Effector memory CD4-positive, alpha-beta T cell (primary cell): Measurements from ENCODE around the gene GDNF.

ENCODE experiments used
- DNase-seq, 3 donors: peaks; one replicate each; pipeline ENCODE4 v3.0.0-alpha.2; 2020
- H3K27ac ChIP-seq: 2 replicates; pipeline ENCODE4 v1.7.0; 2013; ENCODE audit warnings: mild to moderate bottlenecking, low read length, moderate library complexity; ENCODE audit not compliant: insufficient read depth, poor library complexity, severe bottlenecking
- H3K27me3 ChIP-seq: replicated peaks from 2 replicates; pipeline ENCODE4 v1.7.0; 2013; ENCODE audit warnings: mild to moderate bottlenecking, low read length; ENCODE audit not compliant: insufficient read depth, control insufficient read depth, poor library complexity, severe bottlenecking
- H3K36me3 ChIP-seq: 2 replicates; pipeline ENCODE4 v1.7.0; 2013; ENCODE audit warnings: mild to moderate bottlenecking, low read length, moderate library complexity; ENCODE audit not compliant: control insufficient read depth, insufficient read depth
- H3K4me1 ChIP-seq: 2 replicates; pipeline ENCODE4 v1.7.0; 2013; ENCODE audit warnings: low read length, mild to moderate bottlenecking; ENCODE audit not compliant: control insufficient read depth, insufficient read depth, poor library complexity, severe bottlenecking
- H3K4me3 ChIP-seq: 2 replicates; pipeline ENCODE4 v1.7.0; 2013; ENCODE audit warnings: low read length, low read depth, mild to moderate bottlenecking; ENCODE audit not compliant: insufficient read depth, poor library complexity, severe bottlenecking
- H3K9me3 ChIP-seq: 2 replicates; pipeline ENCODE4 v1.7.0; 2013; ENCODE audit warnings: mild to moderate bottlenecking, low read length, moderate library complexity; ENCODE audit not compliant: control insufficient read depth
- total RNA-seq, 3 donors: gene quantifications; one replicate each; lab custom pipeline; 2026; lab: John Stamatoyannopoulos, UW

GDNF gene
- 0 reads per million in 3 donors for total RNA-seq

GRCh38 chr5:37839407-37840052 is at the start of gene GDNF:
TSS of gene GDNF (minus strand) at chr5:37840041. CDS start at chr5:37834796, 5,245 bp downstream.
- Histone ChIP-seq H3K36me3 (no peaks in the 10 kb centered on the region), H3K4me3 (no peak within 1 kb of the TSS), H3K9me3 (no peaks in the 10 kb centered on the region), H3K27ac (no peak within 1 kb of the TSS), H3K27me3 (peaks cover 34% of the 10 kb centered on the region), H3K4me1 (peaks cover 9% of the 10 kb centered on the region)
- no peak for DNase-seq

DNA sequence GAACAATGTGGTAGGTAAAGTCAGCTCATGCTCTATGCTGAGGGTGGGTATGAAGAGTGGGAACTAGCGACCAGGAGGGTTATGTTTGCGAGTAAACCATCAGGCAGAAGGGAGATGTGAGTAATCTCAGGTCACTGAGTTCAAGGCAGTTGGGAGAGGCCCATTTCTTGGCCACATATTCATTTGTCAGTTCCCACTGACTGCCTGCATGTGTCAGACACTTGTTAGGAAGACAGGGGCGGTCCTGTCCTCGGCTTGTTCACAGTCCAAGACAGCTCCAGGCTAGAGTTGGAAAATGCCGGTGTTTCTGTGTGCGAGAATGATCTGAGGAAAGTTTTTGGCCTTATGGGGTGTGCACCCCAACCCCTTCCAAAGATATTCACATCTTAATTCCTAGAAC is 48.6 kb upstream of the GDNF start:
- no peak overlapping the region for H3K27ac ChIP-seq
- DNase-seq, result no peak

DNA sequence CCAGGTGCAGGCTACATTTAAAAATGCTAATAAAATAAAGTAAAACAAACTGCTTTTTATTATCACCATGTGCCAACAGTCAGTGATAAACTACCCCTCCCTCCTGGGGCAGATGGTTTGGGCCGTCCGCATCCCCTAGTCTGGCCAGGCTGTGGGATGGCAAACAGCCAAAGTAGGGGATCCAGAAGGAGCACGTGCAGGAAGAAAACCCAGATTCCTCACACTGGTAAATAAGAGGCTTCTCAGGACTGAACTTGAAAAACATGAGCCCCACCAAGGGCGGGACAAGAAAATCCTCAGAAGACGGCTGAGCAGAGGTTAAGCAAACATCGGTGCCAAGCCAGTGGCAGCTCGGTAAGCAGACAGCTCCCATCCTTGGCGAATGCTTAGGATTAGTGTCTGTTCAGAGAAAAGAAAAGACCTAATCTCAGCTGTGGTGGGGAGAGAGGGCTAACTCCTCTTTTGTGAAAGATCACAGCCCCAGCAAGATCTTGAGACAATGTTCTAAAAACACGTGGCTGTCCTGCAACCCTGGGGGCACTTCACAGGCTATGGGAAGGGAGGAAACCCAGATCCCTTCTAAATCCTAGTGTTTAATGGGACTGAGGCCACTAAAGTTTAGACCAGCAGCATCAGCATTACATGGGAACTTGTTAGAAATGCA is 46.5 kb upstream of the GDNF start:
- no peak overlapping the region for H3K27ac ChIP-seq
- DNase-seq, result no peak

More for the DNA sequence above, 48.6 kb upstream of the GDNF start:
- Histone ChIP-seq H3K27me3 (no peaks in the 10 kb centered on the region), H3K36me3 (no peaks in the 10 kb centered on the region), H3K9me3 (no peaks in the 10 kb centered on the region), H3K4me1 (no peaks in the 10 kb centered on the region), H3K4me3 (no peak overlapping the region)

GRCh38 chr5:37882636-37883035 is 42.8 kb upstream of the GDNF start:
- Histone ChIP-seq H3K36me3 (no peaks in the 10 kb centered on the region), H3K27ac (no peak overlapping the region), H3K4me1 (no peaks in the 10 kb centered on the region), H3K27me3 (no peaks in the 10 kb centered on the region), H3K9me3 (no peaks in the 10 kb centered on the region), H3K4me3 (no peak overlapping the region)
- no peak for DNase-seq

More for the DNA sequence above, 46.5 kb upstream of the GDNF start:
- Histone ChIP-seq H3K4me3 (no peak overlapping the region), H3K9me3 (no peaks in the 10 kb centered on the region), H3K36me3 (no peaks in the 10 kb centered on the region), H3K4me1 (no peaks in the 10 kb centered on the region), H3K27me3 (no peaks in the 10 kb centered on the region)

DNA sequence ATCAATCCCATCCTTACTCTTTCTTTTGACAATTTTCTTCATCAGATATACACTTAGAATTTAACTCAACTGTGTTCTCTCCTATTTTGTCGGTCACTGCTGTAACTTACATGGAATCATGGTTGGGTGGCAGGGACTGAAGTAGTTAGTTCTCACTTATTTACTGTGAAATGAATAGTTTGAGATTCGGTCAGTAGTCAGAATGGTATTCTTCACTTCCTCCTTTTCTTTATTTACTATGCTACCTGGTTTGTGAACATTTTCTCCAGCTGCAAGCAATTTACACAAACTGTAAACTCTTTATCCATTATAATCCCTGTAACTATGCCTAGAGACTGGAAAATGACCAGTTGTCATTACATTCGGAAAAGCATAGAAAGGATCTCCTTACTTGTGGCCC is 41.5 kb upstream of the GDNF start:
- Histone ChIP-seq H3K27me3 (no peaks in the 10 kb centered on the region), H3K9me3 (no peaks in the 10 kb centered on the region), H3K4me1 (no peaks in the 10 kb centered on the region), H3K27ac (no peak overlapping the region), H3K4me3 (no peak overlapping the region), H3K36me3 (no peaks in the 10 kb centered on the region)
- no peak for DNase-seq

DNA sequence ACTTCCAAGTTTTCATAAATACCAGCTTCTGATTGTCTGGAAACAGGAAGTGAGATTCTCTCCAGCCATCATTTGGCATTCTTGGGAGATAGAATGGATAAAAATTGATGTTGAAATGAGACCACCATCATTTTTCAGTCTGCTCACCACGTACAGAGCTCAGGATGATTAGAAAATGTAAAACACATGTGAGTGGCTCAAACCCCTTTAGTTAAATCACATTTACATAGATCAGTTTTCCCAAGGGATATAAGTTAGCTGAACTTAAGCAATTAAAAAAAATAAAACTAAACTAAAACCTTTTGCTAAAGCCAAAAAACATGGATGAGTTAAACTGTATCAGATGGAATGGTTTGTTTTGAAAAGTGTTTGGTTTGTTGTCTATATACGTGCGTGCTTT is 37.1 kb upstream of the GDNF start:
- H3K27me3 ChIP-seq, result no peaks in the 10 kb centered on the region
- H3K4me3 ChIP-seq, result no peak overlapping the region
- DNase-seq, result no peak
- no peaks in the 10 kb centered on the region for H3K9me3 ChIP-seq
- H3K4me1 ChIP-seq, result no peaks in the 10 kb centered on the region
- H3K36me3 ChIP-seq, result no peaks in the 10 kb centered on the region
- H3K27ac ChIP-seq, result no peak overlapping the region

DNA sequence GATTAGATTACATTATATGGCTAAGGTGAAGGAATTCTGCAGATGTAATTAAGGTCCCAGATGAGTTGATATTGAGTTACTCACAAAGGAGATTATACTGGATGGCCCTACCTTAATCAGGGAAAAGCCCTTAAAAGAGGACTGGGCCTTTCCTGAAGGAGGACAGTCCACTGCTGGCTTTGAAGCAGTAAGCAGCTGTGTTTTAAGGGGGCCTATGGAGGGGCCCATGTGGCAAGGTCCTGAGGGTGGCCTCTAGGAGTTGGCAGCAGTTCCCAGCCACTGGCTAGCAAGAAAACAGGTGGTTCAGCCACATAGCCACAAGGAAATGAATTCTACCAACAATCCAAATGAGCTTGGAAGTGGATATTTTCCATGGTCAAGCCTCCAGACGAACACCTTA is 36.4 kb upstream of the GDNF start:
- Histone ChIP-seq H3K36me3 (no peaks in the 10 kb centered on the region), H3K4me3 (no peak overlapping the region), H3K27ac (no peak overlapping the region), H3K9me3 (no peaks in the 10 kb centered on the region), H3K4me1 (no peaks in the 10 kb centered on the region), H3K27me3 (no peaks in the 10 kb centered on the region)
- no peak for DNase-seq

- Histone ChIP-seq H3K27me3 (no peaks in the 10 kb centered on the region), H3K36me3 (no peaks in the 10 kb centered on the region), H3K4me1 (no peaks in the 10 kb centered on the region), H3K4me3 (no peak overlapping the region), H3K27ac (no peak overlapping the region), H3K9me3 (no peaks in the 10 kb centered on the region)
- DNase-seq, result no peak
Measured at GRCh38 chr5:37875051-37875787, 35.4 kb upstream of the GDNF start.

DNA sequence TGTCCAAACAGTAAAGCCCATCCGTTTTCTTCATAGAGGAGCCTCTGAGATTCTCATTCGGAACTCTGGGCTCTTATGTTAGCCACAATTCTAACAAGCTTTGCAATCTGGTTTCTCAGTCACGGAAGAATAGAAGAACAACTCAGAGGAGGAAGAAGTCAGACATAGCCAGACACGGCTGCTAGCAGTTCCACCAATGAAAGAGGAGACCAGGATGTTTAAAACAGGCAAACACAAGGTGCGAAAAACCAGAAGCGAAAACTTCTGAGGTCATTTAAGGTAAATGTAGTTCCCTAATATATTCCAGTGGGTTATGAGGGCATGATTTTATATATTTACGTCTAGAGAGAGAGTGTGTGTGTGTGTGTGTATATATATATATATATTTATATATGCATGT is 34.1 kb upstream of the GDNF start:
- no peaks in the 10 kb centered on the region for H3K36me3 ChIP-seq
- DNase-seq, result no peak
- H3K27me3 ChIP-seq, result no peaks in the 10 kb centered on the region
- no peaks in the 10 kb centered on the region for H3K4me1 ChIP-seq
- no peak overlapping the region for H3K27ac ChIP-seq
- no peak overlapping the region for H3K4me3 ChIP-seq
- H3K9me3 ChIP-seq, result no peaks in the 10 kb centered on the region
